HepG2 (cell line): ENCODE results near the gene HBQ1. TPM values are rescaled to one million over a fixed set of nuclear protein-coding genes. Genes with fewer than 3 reads are reported as not detected.

Source experiments
- AHR ChIP-seq: IDR thresholded peaks from 2 replicates; pipeline ENCODE4 v1.6.1; 2018; ENCODE audit warnings: missing genetic modification reagents, missing compliant biosample characterization
- CEBPG ChIP-seq: IDR thresholded peaks from 2 replicates; pipeline ENCODE4 v1.6.1; 2016
- CHCHD3 ChIP-seq: sonication (generic); formaldehyde crosslinking; IDR thresholded peaks from 2 replicates; pipeline ENCODE4 v1.8.0; 2022; ENCODE audit warnings: mild to moderate bottlenecking, missing genetic modification reagents, moderate library complexity
- DMAP1 ChIP-seq: IDR thresholded peaks from 2 replicates; pipeline ENCODE4 v1.6.1; 2016
- ELF3 ChIP-seq: IDR thresholded peaks from 2 replicates; pipeline ENCODE4 v1.6.1; 2016; ENCODE audit warnings: missing genetic modification reagents, missing compliant biosample characterization
- HNF1B ChIP-seq: sonication (generic); formaldehyde crosslinking; IDR thresholded peaks from 2 replicates; pipeline ENCODE4 v1.5.1; 2020; ENCODE audit warnings: mild to moderate bottlenecking, moderate library complexity, missing genetic modification reagents
- NCOA2 ChIP-seq: sonication (generic); formaldehyde crosslinking; IDR thresholded peaks from 2 replicates; pipeline ENCODE4 v1.8.0; 2022; ENCODE audit warnings: inconsistent platforms
- NFRKB ChIP-seq: fragments of 450-650 bp; IDR thresholded peaks from 2 replicates; pipeline ENCODE4 v1.6.1; 2017
- PAF1 ChIP-seq: IDR thresholded peaks from 2 replicates; pipeline ENCODE4 v1.6.1; 2016; ENCODE audit warnings: missing genetic modification reagents, missing compliant biosample characterization
- PRDM15 ChIP-seq: sonication (generic); formaldehyde crosslinking; IDR thresholded peaks from 2 replicates; pipeline ENCODE4 v1.4.0; 2020; ENCODE audit warnings: missing genetic modification reagents
- RAD21 ChIP-seq: fragments of 450-650 bp; formaldehyde crosslinking; IDR thresholded peaks from 2 replicates; pipeline ENCODE4 v1.5.0; 2020; ENCODE audit warnings: mild to moderate bottlenecking
- RFX1 ChIP-seq: fragments of 450-650 bp; IDR thresholded peaks from 2 replicates; pipeline ENCODE4 v1.6.1; 2017
- SMAD9 ChIP-seq: sonication (generic); formaldehyde crosslinking; IDR thresholded peaks from 2 replicates; pipeline ENCODE4 v1.5.1; 2020; ENCODE audit warnings: mild to moderate bottlenecking, missing genetic modification reagents
- THAP8 ChIP-seq: sonication (generic); formaldehyde crosslinking; IDR thresholded peaks from 2 replicates; pipeline ENCODE4 v1.5.1; 2020; ENCODE audit warnings: missing genetic modification reagents, mild to moderate bottlenecking, borderline replicate concordance
- THRA ChIP-seq: sonication (generic); formaldehyde crosslinking; IDR thresholded peaks from 2 replicates; pipeline ENCODE4 v1.4.0; 2020; ENCODE audit warnings: missing genetic modification reagents, borderline replicate concordance
- U2AF2 ChIP-seq: fragments of 200-400 bp; formaldehyde crosslinking; IDR thresholded peaks from 2 replicates; pipeline ENCODE4 v1.6.1; 2017; ENCODE audit warnings: low read depth, mild to moderate bottlenecking, low read length
- UBTF ChIP-seq: sonication (generic); formaldehyde crosslinking; IDR thresholded peaks from 2 replicates; pipeline ENCODE4 v1.4.0; 2020; ENCODE audit warnings: mild to moderate bottlenecking, missing genetic modification reagents
- ZFP1 ChIP-seq: IDR thresholded peaks from 2 replicates; pipeline ENCODE4 v1.6.1; 2016
- ZNF441 ChIP-seq: sonication (generic); formaldehyde crosslinking; IDR thresholded peaks from 2 replicates; pipeline ENCODE4 v1.7.0; 2021; ENCODE audit warnings: missing genetic modification reagents, borderline replicate concordance
- ZNF629 ChIP-seq: sonication (generic); formaldehyde crosslinking; conservative IDR thresholded peaks from 2 replicates; pipeline ENCODE4 v1.5.0; 2020; ENCODE audit warnings: missing genetic modification reagents
- ZNF674 ChIP-seq: sonication (generic); formaldehyde crosslinking; IDR thresholded peaks from 2 replicates; pipeline ENCODE4 v1.5.0; 2020; ENCODE audit warnings: low read depth, mild to moderate bottlenecking, missing genetic modification reagents
- polyA plus RNA-seq, 8 experiments: library from polyadenylated mRNA; depleted of rRNA in 3 of 8; stranded (reverse) in 7 of 8; unstranded in 1 of 8; fragments of >200 nt; fragmentation: Illumina TruSeq in 4 of 8; extraction: Trizol in 4 of 8; gene quantifications; 2 replicates each; pipeline versions ENCODE4 v1.2.1 to v1.2.3, GENCODE V29; 2011 to 2016; ENCODE audit warnings: low read depth in 4 of 8, missing spikeins in 1 of 8, mixed read lengths in 1 of 8; ENCODE audit not compliant: insufficient read depth in 1 of 8
- total RNA-seq, 5 experiments: library from RNA; depleted of rRNA; stranded (reverse); fragments of >200 nt; fragmentation: Illumina TruSeq; extraction: Trizol; gene quantifications; 2 replicates each; pipeline ENCODE4 v1.2.3, GENCODE V29; 2016; ENCODE audit warnings: low read depth in 1 of 5

HBQ1 gene
- total and polyA plus RNA-seq, 2 of the 13 experiments (the other 11 are each of a cell fraction or from before 2014, with no cell fraction given), result 4.9 to 7.4 TPM

- peak; percentile 91 for TF ChIP-seq ELF3 (CRISPR knock-in tag)
- TF ChIP-seq RFX1, result no peak
- TF ChIP-seq PAF1 (CRISPR knock-in tag), result no peak
- TF ChIP-seq ZFP1 (CRISPR knock-in tag), result 0 out of 2 replicates have a peak, but pooled peaks have one; percentile 76
- TF ChIP-seq ZNF629 (CRISPR knock-in tag), result no peak
- TF ChIP-seq RAD21 (CRISPR knock-in tag), result peak; percentile 61
- peak; percentile 88 for TF ChIP-seq ZNF441
- TF ChIP-seq SMAD9, result peak; percentile 94; the same call in 1 of the 2 replicates
- no peak for TF ChIP-seq U2AF2
- TF ChIP-seq HNF1B, result peak; percentile 87
- peak; percentile 81 for TF ChIP-seq THRA (CRISPR knock-in tag)
- TF ChIP-seq AHR, result peak; percentile 97; the same call in 1 of the 2 replicates
- TF ChIP-seq THAP8, result peak; percentile 87
- TF ChIP-seq CHCHD3, result peak; percentile 80; the same call in 1 of the 2 replicates
- peak; percentile 34; the same call in 1 of the 2 replicates for TF ChIP-seq CEBPG
- TF ChIP-seq DMAP1 (CRISPR knock-in tag), result peak; percentile 98
- peak; percentile 65; the same call in 1 of the 2 replicates for TF ChIP-seq NCOA2 (CRISPR knock-in tag)
- peak; percentile 93; the same call in 1 of the 2 replicates for TF ChIP-seq ZNF674 (CRISPR knock-in tag)
- TF ChIP-seq PRDM15 (CRISPR knock-in tag), result peak; percentile 46; the same call in 1 of the 2 replicates
- peak; percentile 85 for TF ChIP-seq UBTF
- no peak for TF ChIP-seq NFRKB
These were observed 48.8 kb downstream of the HBQ1 start, which contains the start of gene LUC7L (continued) for GRCh38 chr16:228852-229730.
